ENCODE results near the gene DEPDC5. TPM values are rescaled to one million over a fixed set of nuclear protein-coding genes. Genes with fewer than 3 reads are reported as not detected.
"Not testable (repeated sequence)": the region's sequence is repeated elsewhere in the genome, so short reads cannot be mapped to it uniquely, and the experiment has no call there.

Gene DEPDC5
- total RNA-seq, 2 experiments from 2014 or later = 43.0 to 77.1 TPM

- Histone ChIP-seq H3K9me2 (ENCODE audit: insufficient read depth, low read length) (no peaks in the 10 kb centered on the region), H3K27ac (ENCODE audit: low read depth, low read length, poor library complexity, severe bottlenecking) (peak overlapping the region; percentile 77), H4K20me1 (ENCODE audit: insufficient read depth, low read length) (no peaks in the 10 kb centered on the region), H3K4me3 (ENCODE audit: low read depth, low read length, poor library complexity, severe bottlenecking) (peak overlapping the region; percentile 85), H3K79me2 (ENCODE audit: insufficient read depth, low read depth, low read length) (peaks cover 38% of the 10 kb centered on the region), H3K9me3 (ENCODE audit: low read length) (no peaks in the 10 kb centered on the region), H3K4me1 (ENCODE audit: insufficient read depth, low read length, poor library complexity, severe bottlenecking) (peaks cover 46% of the 10 kb centered on the region), H3K36me3 (ENCODE audit: insufficient read depth, low read length) (peaks cover 13% of the 10 kb centered on the region), H3K4me2 (ENCODE audit: low read length) (peak overlapping the region; percentile 85), H2AFZ (ENCODE audit: low read length) (peak overlapping the region; percentile 5; the same call in 1 of the 2 replicates)
- ChIA-PET POLR2A (interaction anchor here (0.5 to 1.3 kb wide), 7 partner anchors 9 to 91 kb away, joined by 3 to 4 read pairs (median 3); partner anchors contain the start of gene PISD), CTCF (ENCODE audit: unreplicated experiment) (no interaction called here)
- intact Hi-C loops (cut with micrococcal nuclease; ENCODE audit: unreplicated experiment) = loop anchor here (5.0 kb wide), 4 partner anchors 39 to 724 kb away; no protein-coding TSS in a partner anchor
- peak; percentile 67 for DNase-seq (ENCODE audit: low spot score)
- no peak for TF ChIP-seq EZH2phosphoT487 (IDR thresholded peaks at IDR 0.05; ENCODE audit: borderline replicate concordance, low read depth, low read length)
- no peak for TF ChIP-seq CTCF (conservative IDR thresholded peaks at IDR 0.05; ENCODE audit: low read length)
- BruUV-seq (replicated peaks) = TSS peak; percentile 88
These were observed 700 bp upstream of the DEPDC5 start for GRCh38 chr22:31753005-31753633.

GRCh38 chr22:31754813-31755212 is 994 bp downstream of the DEPDC5 start:
- Histone ChIP-seq H3K27ac (ENCODE audit: low read depth, low read length, poor library complexity, severe bottlenecking) (peak overlapping the region; percentile 54), H3K4me3 (ENCODE audit: low read depth, low read length, poor library complexity, severe bottlenecking) (peak overlapping the region; percentile 85), H3K9me2 (ENCODE audit: insufficient read depth, low read length) (no peaks in the 10 kb centered on the region), H4K20me1 (ENCODE audit: insufficient read depth, low read length) (no peaks in the 10 kb centered on the region), H3K4me1 (ENCODE audit: insufficient read depth, low read length, poor library complexity, severe bottlenecking) (peaks cover 40% of the 10 kb centered on the region), H3K9me3 (ENCODE audit: low read length) (no peaks in the 10 kb centered on the region), H3K4me2 (ENCODE audit: low read length) (peak overlapping the region; percentile 99), H3K79me2 (ENCODE audit: insufficient read depth, low read depth, low read length) (peaks cover 23% of the 10 kb centered on the region; the same call in 1 of the 2 replicates), H2AFZ (ENCODE audit: low read length) (peak overlapping the region; percentile 69; the same call in 1 of the 2 replicates), H3K36me3 (ENCODE audit: insufficient read depth, low read length) (peaks cover 24% of the 10 kb centered on the region)
- intact Hi-C loops (cut with micrococcal nuclease; ENCODE audit: unreplicated experiment) = loop anchor here (2.0 to 5.0 kb wide), 5 partner anchors 37 to 722 kb away; partner anchors contain the start of gene YWHAH
- ChIA-PET POLR2A (interaction anchor here (0.5 to 0.8 kb wide), 3 partner anchors 38 to 188 kb away, joined by 3 read pairs; no protein-coding TSS in a partner anchor), CTCF (ENCODE audit: unreplicated experiment) (interaction anchor here (0.7 kb wide), 1 partner anchor 198 kb away, joined by 3 read pairs; no protein-coding TSS in a partner anchor)
- BruUV-seq (replicated peaks) = no TSS peak
- TF ChIP-seq EZH2phosphoT487 (IDR thresholded peaks at IDR 0.05; ENCODE audit: borderline replicate concordance, low read depth, low read length) = no peak
- no peak for TF ChIP-seq CTCF (conservative IDR thresholded peaks at IDR 0.05; ENCODE audit: low read length)
- no peak for DNase-seq (ENCODE audit: low spot score)

GRCh38 chr22:31757265-31757664 is 3.4 kb downstream of the DEPDC5 start:
- Histone ChIP-seq H3K79me2 (ENCODE audit: insufficient read depth, low read depth, low read length) (peaks cover 23% of the 10 kb centered on the region; the same call in 1 of the 2 replicates), H2AFZ (ENCODE audit: low read length) (no peak overlapping the region), H3K4me1 (ENCODE audit: insufficient read depth, low read length, poor library complexity, severe bottlenecking) (peaks cover 25% of the 10 kb centered on the region), H3K4me2 (ENCODE audit: low read length) (no peak overlapping the region), H3K36me3 (ENCODE audit: insufficient read depth, low read length) (peaks cover 45% of the 10 kb centered on the region), H3K9me3 (ENCODE audit: low read length) (no peaks in the 10 kb centered on the region), H3K4me3 (ENCODE audit: low read depth, low read length, poor library complexity, severe bottlenecking) (no peak overlapping the region), H3K27ac (ENCODE audit: low read depth, low read length, poor library complexity, severe bottlenecking) (peak overlapping the region; percentile 15), H4K20me1 (ENCODE audit: insufficient read depth, low read length) (no peaks in the 10 kb centered on the region), H3K9me2 (ENCODE audit: insufficient read depth, low read length) (no peaks in the 10 kb centered on the region)
- DNase-seq (ENCODE audit: low spot score) = no peak
- POLR2A ChIA-PET = no interaction called here
- no TSS peak for BruUV-seq (replicated peaks)
- TF ChIP-seq CTCF (conservative IDR thresholded peaks at IDR 0.05; ENCODE audit: low read length) (no peak), EZH2phosphoT487 (IDR thresholded peaks at IDR 0.05; ENCODE audit: borderline replicate concordance, low read depth, low read length) (no peak)
- CTCF ChIA-PET (ENCODE audit: unreplicated experiment) = no interaction called here
- intact Hi-C loops (cut with micrococcal nuclease; ENCODE audit: unreplicated experiment) = no loop called here

- H3K9me2 ChIP-seq (ENCODE audit: insufficient read depth, low read length); H3K4me3 ChIP-seq (ENCODE audit: low read depth, low read length, poor library complexity, severe bottlenecking); CTCF ChIA-PET (ENCODE audit: unreplicated experiment); H3K27ac ChIP-seq (ENCODE audit: low read depth, low read length, poor library complexity, severe bottlenecking); intact Hi-C loops (cut with micrococcal nuclease; ENCODE audit: unreplicated experiment); H2AFZ ChIP-seq (ENCODE audit: low read length); DNase-seq (ENCODE audit: low spot score); BruUV-seq (replicated peaks); H3K9me3 ChIP-seq (ENCODE audit: low read length); H4K20me1 ChIP-seq (ENCODE audit: insufficient read depth, low read length); H3K4me2 ChIP-seq (ENCODE audit: low read length): not testable (repeated sequence)
- POLR2A ChIA-PET = interaction anchor here (0.7 to 1.2 kb wide), 2 partner anchors 118 to 129 kb away, joined by 3 to 4 read pairs; no protein-coding TSS in a partner anchor
- Histone ChIP-seq H3K36me3 (ENCODE audit: insufficient read depth, low read length) (peaks cover 54% of the 10 kb centered on the region), H3K79me2 (ENCODE audit: insufficient read depth, low read depth, low read length) (peaks cover 23% of the 10 kb centered on the region; the same call in 1 of the 2 replicates), H3K4me1 (ENCODE audit: insufficient read depth, low read length, poor library complexity, severe bottlenecking) (peaks cover 13% of the 10 kb centered on the region)
These were observed 5.0 kb downstream of the DEPDC5 start for GRCh38 chr22:31758860-31759259.
